KBM-7 (cell line): Measurements from ENCODE around the gene TAF4.

Experiments used
- DNase-seq: peaks from one replicate; pipeline ENCODE4 v3.0.0-alpha.2; 2015
- in situ Hi-C: fragments of 300-500 bp; cut with MboI; formaldehyde crosslinking; loops from 2 replicates; pipeline ENCODE4 v1.14.3; 2020; ENCODE audit warnings: low sequenced_read_pairs, low pct_unique_long_range_greater_than_20kb, mixed read lengths

The TAF4 gene

GRCh38 chr20:62012631-62013030, 53.0 kb downstream of the TAF4 start:
- no peak for DNase-seq
- in situ Hi-C loops = loop anchor here (25.0 kb wide), 1 partner anchor 375 kb away; the partner anchor contains the start of gene RPS21

- in situ Hi-C loops = loop anchor here (25.0 kb wide), 1 partner anchor 375 kb away; the partner anchor contains the start of gene RPS21
- no peak for DNase-seq
Measured at GRCh38 chr20:62011938-62012534, 53.6 kb downstream of the TAF4 start.

- in situ Hi-C loops = loop anchor here (25.0 kb wide), 1 partner anchor 376 kb away; the partner anchor contains the start of gene RPS21
- no peak for DNase-seq
Measured at GRCh38 chr20:62011403-62011790, 54.3 kb downstream of the TAF4 start.

GRCh38 chr20:62010551-62011402, 54.9 kb downstream of the TAF4 start:
- in situ Hi-C loops = loop anchor here (25.0 kb wide), 1 partner anchor 377 kb away; the partner anchor contains the start of gene RPS21
- DNase-seq = peak; percentile 66

DNA sequence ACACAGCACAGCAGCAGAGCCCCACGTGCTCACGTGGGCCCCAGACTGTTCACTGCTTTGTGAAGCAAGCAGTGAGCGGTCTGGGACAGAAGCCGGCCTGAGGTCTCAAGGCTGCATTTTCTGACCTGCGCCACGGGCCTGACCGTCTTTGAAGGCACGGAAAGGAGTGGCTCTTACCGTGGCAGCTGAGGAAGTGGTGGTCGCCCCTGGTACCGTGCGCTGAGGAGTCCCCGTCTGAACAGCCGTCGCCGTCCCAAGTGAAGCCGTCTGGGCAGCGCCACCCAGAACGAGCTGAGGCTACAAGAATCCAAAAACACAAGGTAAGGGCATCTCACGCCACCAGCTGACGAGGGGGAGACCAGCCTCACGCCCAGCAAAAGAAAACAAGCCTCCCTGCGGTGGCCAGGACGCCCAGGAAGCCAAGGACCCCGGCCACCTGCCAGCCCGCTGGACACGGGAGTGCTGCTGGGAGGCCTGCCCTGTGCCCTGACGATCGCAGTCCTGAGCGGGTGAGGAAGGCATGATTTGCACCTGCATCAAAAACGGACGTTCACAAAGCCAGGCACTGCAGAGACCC, 55.7 kb downstream of the TAF4 start:
- in situ Hi-C loops = loop anchor here (25.0 kb wide), 1 partner anchor 377 kb away; the partner anchor contains the start of gene RPS21
- DNase-seq = no peak

- no peak for DNase-seq
- in situ Hi-C loops = loop anchor here (25.0 kb wide), 1 partner anchor 378 kb away; the partner anchor contains the start of gene RPS21
Measured at GRCh38 chr20:62009322-62009721, 56.4 kb downstream of the TAF4 start.

DNA sequence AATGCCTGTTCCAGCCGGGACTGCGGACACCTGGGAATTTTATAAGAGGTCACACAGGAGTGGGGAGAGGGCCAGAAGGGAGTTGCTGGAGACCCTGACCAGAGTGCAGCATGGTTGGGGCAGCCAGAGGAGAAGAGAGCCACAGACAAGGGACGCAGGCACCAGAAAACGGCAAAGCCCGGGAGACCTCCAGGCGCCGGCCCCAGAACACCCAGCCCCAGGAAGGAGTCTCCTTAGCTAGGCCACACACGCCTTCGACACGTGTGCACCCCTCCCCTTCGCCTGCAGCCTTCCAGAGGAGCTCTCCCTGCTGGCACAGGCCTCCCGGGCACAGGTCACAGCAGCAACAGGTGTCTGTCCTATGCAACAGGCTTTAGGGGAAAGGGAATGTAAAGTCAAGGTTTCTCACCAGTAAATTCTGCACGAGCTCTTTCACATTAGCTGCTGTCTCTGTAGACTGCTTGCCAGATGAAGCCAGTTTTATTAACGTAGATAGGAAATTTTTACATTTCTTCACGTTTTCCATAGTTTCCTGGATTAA, 57.0 kb downstream of the TAF4 start:
- in situ Hi-C loops = loop anchor here (25.0 kb wide), 1 partner anchor 379 kb away; the partner anchor contains the start of gene RPS21
- no peak for DNase-seq

DNA sequence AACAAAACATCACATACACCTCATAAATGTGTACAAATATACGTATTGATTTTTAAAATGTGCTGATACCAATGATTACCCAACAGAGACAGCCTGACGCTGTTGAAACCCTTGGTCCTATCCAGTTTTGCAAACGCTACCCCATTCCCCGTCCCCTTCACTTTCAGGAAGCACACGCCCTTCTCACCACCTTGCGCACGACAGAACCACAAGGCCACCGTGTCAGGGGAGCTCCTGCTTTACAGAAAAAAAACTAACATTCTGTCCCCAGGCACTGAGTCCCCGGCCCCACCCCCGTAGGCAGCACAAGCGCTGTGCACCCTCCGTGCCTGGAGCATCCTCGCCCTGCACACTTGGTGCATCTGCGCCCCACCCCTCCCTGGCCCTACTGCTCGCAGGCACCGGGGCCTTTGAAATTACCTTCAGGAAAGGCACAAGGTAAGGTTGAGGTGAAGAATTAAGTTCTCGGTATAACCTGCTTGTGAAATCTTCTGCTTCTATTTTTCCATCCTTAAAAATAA, 58.5 kb downstream of the TAF4 start:
- in situ Hi-C loops = loop anchor here (25.0 kb wide), 1 partner anchor 380 kb away; the partner anchor contains the start of gene RPS21
- no peak for DNase-seq

DNA sequence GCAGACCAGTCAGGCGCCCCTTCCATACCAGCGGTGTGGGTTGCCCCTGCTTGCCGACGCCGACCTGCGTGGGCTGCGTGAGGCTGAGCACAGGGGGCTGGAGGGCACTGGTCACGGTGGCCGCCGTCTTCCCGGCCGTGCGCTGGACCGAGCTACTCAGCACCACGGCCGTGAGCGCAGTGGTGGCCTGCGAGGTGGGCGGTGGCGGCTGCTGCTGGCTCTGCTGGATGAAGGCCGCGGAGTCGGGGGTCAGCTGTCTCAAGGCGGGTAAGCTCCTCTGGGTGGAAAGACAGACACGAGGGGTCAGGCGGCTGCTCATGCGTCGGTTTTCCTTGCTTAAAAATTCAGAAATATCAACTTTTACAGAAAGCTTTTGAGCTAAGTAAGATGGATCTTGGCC, 59.2 kb downstream of the TAF4 start:
- DNase-seq = no peak
- in situ Hi-C loops = loop anchor here (25.0 kb wide), 1 partner anchor 381 kb away; the partner anchor contains the start of gene RPS21

DNA sequence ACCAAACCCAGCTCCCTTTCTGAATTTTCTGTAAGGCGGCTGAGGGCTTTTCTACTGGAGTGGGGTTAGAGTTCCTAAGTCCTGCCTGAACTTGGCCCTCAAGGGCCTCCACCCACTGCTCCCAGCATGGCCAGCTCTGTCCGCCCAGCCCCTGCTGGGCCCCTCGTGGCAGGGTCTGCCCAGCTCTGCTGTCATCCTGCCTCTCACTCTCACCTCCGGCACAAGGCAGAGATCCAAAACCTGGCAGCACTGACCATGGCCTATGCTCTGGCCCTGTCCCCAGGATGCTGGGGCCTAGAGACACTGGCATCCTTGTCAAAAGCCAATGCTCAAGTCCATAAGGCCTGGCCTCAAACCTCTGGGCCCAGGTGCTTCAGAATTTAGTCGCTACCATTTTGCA, 61.1 kb downstream of the TAF4 start:
- in situ Hi-C loops = loop anchor here (25.0 kb wide), 1 partner anchor 383 kb away; the partner anchor contains the start of gene RPS21
- DNase-seq = no peak

DNA sequence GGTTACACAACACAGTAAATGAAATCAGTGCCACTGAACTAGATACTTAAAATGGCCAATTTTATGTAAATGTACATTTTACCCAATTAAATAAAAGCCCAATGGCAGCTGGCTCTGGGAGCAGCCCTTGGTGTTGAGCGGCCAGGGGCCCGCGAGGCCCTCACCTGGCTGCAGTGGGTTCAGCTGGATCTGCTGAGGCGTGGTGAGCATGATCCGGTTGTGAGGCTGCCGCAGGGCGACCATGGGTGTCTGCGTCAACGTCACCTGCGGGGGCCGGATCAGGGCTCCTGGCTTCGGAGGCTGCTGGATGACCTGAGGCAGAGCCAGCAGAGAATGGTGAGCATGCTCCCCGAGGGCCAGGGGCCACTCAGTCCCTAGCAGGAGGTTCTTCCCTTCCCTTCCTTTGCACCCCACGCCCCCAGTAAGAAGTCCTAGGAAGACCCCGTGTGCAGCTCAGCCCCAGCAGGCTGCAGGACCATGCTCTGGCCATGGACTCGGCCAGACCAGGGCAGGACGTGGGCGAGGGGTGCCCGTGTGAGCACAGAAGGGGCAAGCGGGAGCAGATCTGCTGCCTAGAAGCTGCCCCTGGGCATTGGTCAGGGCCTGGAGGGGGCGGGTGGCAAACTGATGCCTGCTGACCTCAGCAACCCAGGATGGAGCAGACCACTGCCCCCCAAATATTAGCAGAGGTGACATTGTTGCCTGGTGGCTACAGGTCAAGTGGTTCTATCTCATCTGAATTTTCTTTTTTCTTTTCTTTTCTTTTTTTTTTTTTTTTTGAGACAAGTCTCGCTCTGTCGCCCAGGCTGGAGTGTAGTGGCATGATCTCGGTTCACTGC, 61.9 kb downstream of the TAF4 start:
- in situ Hi-C loops = loop anchor here (25.0 kb wide), 1 partner anchor 384 kb away; the partner anchor contains the start of gene RPS21
- DNase-seq = no peak

GRCh38 chr20:62002882-62003480, 62.7 kb downstream of the TAF4 start:
- no peak for DNase-seq

GRCh38 chr20:62001178-62001715, 64.4 kb downstream of the TAF4 start:
- in situ Hi-C loops = loop anchor here (25.0 kb wide), 1 partner anchor 386 kb away; the partner anchor contains the start of gene RPS21

More at GRCh38 chr20:62002882-62003480, 62.7 kb downstream of the TAF4 start:
- in situ Hi-C loops = loop anchor here (25.0 kb wide), 1 partner anchor 384 kb away; the partner anchor contains the start of gene RPS21

GRCh38 chr20:61998343-61999121, 67.1 kb downstream of the TAF4 start:
- in situ Hi-C loops = no loop called here
- no peak for DNase-seq

More at GRCh38 chr20:62001178-62001715, 64.4 kb downstream of the TAF4 start:
- DNase-seq = no peak

DNA sequence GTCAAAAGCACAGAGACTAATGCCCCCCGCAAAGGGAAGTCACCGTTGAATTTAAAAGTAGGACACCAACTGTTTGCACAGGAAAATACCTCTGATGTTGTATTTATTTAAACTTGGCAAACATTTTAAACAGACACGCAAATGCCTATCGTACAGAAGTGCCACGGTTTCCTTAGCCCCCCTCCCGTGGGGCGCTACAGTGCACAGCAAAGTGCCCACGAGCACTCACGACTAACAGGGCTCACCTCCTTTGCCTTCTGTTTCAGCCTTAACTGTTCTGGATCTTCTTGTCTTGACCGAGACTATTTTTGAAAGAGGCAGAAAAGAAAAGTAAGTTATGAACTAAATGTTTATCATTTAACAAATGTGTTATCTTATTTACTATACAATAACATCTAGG, 67.8 kb downstream of the TAF4 start:
- in situ Hi-C loops = no loop called here
- no peak for DNase-seq

DNA sequence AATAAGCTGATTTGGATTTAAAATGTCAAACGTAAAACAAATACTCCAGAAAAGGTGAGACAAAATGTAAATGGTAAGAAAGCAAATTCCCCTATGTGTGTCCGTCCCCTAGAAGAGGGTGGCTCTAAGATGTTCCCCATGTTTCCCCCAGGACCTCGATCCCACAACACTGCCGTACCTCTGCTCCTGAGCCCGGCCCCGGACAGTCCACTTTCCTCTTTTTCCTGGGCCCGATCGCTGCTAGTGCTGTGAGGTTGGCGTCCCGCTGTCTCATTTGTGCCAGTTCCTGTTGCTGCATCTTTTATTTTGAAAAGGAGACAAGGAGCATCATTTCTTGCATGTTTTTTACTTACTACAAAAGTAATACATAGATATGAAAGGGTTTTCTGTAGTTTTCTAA, 68.3 kb downstream of the TAF4 start:
- in situ Hi-C loops = no loop called here
- DNase-seq = no peak

DNA sequence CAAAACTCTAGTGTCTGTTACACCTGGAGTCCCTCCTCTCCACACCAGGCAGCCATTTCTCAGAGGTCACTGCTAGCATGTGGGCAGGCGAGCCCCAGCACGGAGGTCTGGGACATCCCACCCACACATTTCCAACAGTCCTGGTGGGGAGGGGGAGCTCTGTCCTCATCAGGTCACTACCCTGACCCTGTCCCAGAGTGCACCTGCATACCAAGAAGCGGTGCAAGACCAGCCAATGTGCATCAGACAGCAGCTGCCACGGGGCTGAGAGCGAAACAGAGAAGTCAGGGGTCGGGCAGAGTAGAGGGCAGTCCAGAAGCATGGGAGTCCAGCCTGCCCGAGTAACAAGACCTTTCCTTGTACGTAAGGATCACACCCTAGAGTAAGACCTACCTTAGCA, 71.1 kb downstream of the TAF4 start:
- DNase-seq = no peak
- in situ Hi-C loops = no loop called here
